Measurements from ENCODE around the gene KLK14. TPM values are rescaled to one million over a fixed set of nuclear protein-coding genes. Genes with fewer than 3 reads are reported as not detected.

The KLK14 gene
- total RNA-seq, 1 donor from 2014 or later = 0.93 TPM

GRCh38 chr19:51108805-51109146 is 26.1 kb upstream of the KLK14 start:
- intact Hi-C loops (cut with micrococcal nuclease) = loop anchor here (1.0 to 5.0 kb wide), 8 partner anchors 15 to 775 kb away; partner anchors contain the start of gene POLD1

- intact Hi-C loops (cut with micrococcal nuclease) = loop anchor here (1.0 to 5.0 kb wide), 8 partner anchors 15 to 775 kb away; partner anchors contain the start of gene POLD1
Observed at GRCh38 chr19:51108066-51108804, 25.5 kb upstream of the KLK14 start, which contains the start of gene CTU1. Gene CTU1, minus strand, starts transcription at chr19:51108409. Its CDS starts 3,840 bp downstream, at chr19:51104569.

- intact Hi-C loops (cut with micrococcal nuclease) = loop anchor here (1.0 to 5.0 kb wide), 8 partner anchors 16 to 774 kb away; partner anchors contain the start of gene POLD1
Observed at GRCh38 chr19:51107406-51108065, 24.8 kb upstream of the KLK14 start.

GRCh38 chr19:51103926-51104341 is 21.2 kb upstream of the KLK14 start:
- intact Hi-C loops (cut with micrococcal nuclease) = no loop called here

GRCh38 chr19:51102991-51103390 is 20.3 kb upstream of the KLK14 start:
- intact Hi-C loops (cut with micrococcal nuclease) = no loop called here

GRCh38 chr19:51101171-51101865 is 18.6 kb upstream of the KLK14 start:
- intact Hi-C loops (cut with micrococcal nuclease) = no loop called here

GRCh38 chr19:51100601-51101000 is 17.9 kb upstream of the KLK14 start:
- intact Hi-C loops (cut with micrococcal nuclease) = no loop called here

- intact Hi-C loops (cut with micrococcal nuclease) = loop anchor here (5.0 kb wide), 1 partner anchor 77 kb away; no protein-coding TSS in a partner anchor
Observed at GRCh38 chr19:51099047-51099382, 16.3 kb upstream of the KLK14 start.

GRCh38 chr19:51098365-51099046 is 15.8 kb upstream of the KLK14 start:
- intact Hi-C loops (cut with micrococcal nuclease) = loop anchor here (5.0 kb wide), 1 partner anchor 76 kb away; no protein-coding TSS in a partner anchor

GRCh38 chr19:51097796-51098195 is 15.1 kb upstream of the KLK14 start:
- intact Hi-C loops (cut with micrococcal nuclease) = loop anchor here (5.0 kb wide), 1 partner anchor 75 kb away; no protein-coding TSS in a partner anchor

GRCh38 chr19:51097166-51097738 is 14.6 kb upstream of the KLK14 start:
- intact Hi-C loops (cut with micrococcal nuclease) = loop anchor here (5.0 kb wide), 1 partner anchor 75 kb away; no protein-coding TSS in a partner anchor

- intact Hi-C loops (cut with micrococcal nuclease) = loop anchor here (1.0 to 5.0 kb wide), 2 partner anchors 74 to 166 kb away; no protein-coding TSS in a partner anchor
Observed at GRCh38 chr19:51096473-51097165, 13.9 kb upstream of the KLK14 start.

- intact Hi-C loops (cut with micrococcal nuclease) = loop anchor here (5.0 kb wide), 1 partner anchor 72 kb away; no protein-coding TSS in a partner anchor
Observed at GRCh38 chr19:51094696-51095279, 12.1 kb upstream of the KLK14 start.

- intact Hi-C loops (cut with micrococcal nuclease) = no loop called here
Observed at GRCh38 chr19:51093510-51094345, 11.0 kb upstream of the KLK14 start.

- intact Hi-C loops (cut with micrococcal nuclease) = no loop called here
Observed at GRCh38 chr19:51093101-51093500, 10.4 kb upstream of the KLK14 start.

GRCh38 chr19:51091895-51092873 is 9.5 kb upstream of the KLK14 start:
- intact Hi-C loops (cut with micrococcal nuclease) = no loop called here

GRCh38 chr19:51091126-51091525 is 8.4 kb upstream of the KLK14 start:
- intact Hi-C loops (cut with micrococcal nuclease) = no loop called here

GRCh38 chr19:51090471-51090870 is 7.8 kb upstream of the KLK14 start:
- intact Hi-C loops (cut with micrococcal nuclease) = no loop called here

Measured in T-helper 1 cell treated with Interleukin-12 subunit alpha and Interleukin-12 subunit beta and Interleukin-4 antibody, amounts not matched to agents 30 ng/mL and 1 ng/mL, for 36 hours (primary cell).